Spleen (tissue), 11 donors: ENCODE data around the gene AMOTL1. TPM values are rescaled to one million over a fixed set of nuclear protein-coding genes. Genes with fewer than 3 reads are reported as not detected.

Experiments used
- DNase-seq: peaks from one replicate; pipeline ENCODE4 v3.0.0-alpha.2; 2020
- H3K27ac ChIP-seq, 8 donors: fragments of 200-600 bp; sonication (generic) in 7 of 8; 1 replicate in 4 of 8; 2 replicates in 4 of 8; pipeline versions ENCODE4 v1.5.0 to v1.8.0; 2016 to 2021; ENCODE audit warnings: inconsistent platforms in 4 of 8, mild to moderate bottlenecking in 4 of 8, moderate library complexity in 1 of 8
- H3K27me3 ChIP-seq, 7 donors: fragments of 200-600 bp; sonication (generic) in 6 of 7; replicated peaks in 1 of 7; 1 replicate in 4 of 7; 2 replicates in 3 of 7; pipeline versions ENCODE4 v1.5.0 to v1.8.0; 2016 to 2021; ENCODE audit warnings: inconsistent platforms in 3 of 7, mild to moderate bottlenecking in 1 of 7
- H3K36me3 ChIP-seq, 6 donors: fragments of 200-600 bp; sonication (generic) in 5 of 6; 1 replicate in 4 of 6; 2 replicates in 2 of 6; pipeline versions ENCODE4 v1.5.0 to v1.8.0; 2016 to 2021; ENCODE audit warnings: inconsistent platforms in 2 of 6
- H3K4me1 ChIP-seq, 6 donors: fragments of 200-600 bp; sonication (generic) in 5 of 6; 1 replicate in 3 of 6; 2 replicates in 3 of 6; pipeline versions ENCODE4 v1.5.0 to v1.8.0; 2016 to 2021; ENCODE audit warnings: inconsistent platforms in 3 of 6
- H3K4me3 ChIP-seq, 8 donors: fragments of 200-600 bp; sonication (generic) in 7 of 8; 1 replicate in 4 of 8; 2 replicates in 4 of 8; pipeline versions ENCODE4 v1.5.0 to v1.8.0; 2016 to 2021; ENCODE audit warnings: inconsistent platforms in 4 of 8, mild to moderate bottlenecking in 4 of 8, moderate library complexity in 2 of 8
- H3K9me3 ChIP-seq, 8 donors: fragments of 200-600 bp; sonication (generic) in 7 of 8; 1 replicate in 4 of 8; 2 replicates in 4 of 8; pipeline versions ENCODE4 v1.5.0 to v1.8.0; 2016 to 2021; ENCODE audit warnings: inconsistent platforms in 4 of 8
- CTCF ChIP-seq, 11 experiments: fragments of 200-600 bp in 7 of 11; fragments of 450-650 bp in 4 of 11; sonication (generic) in 4 of 11; IDR thresholded peaks in 8 of 11; conservative IDR thresholded peaks in 3 of 11; 1 replicate in 7 of 11; 2 replicates in 4 of 11; pipeline versions ENCODE4 v1.4.0 to v1.8.0; 2016 to 2021; ENCODE audit warnings: antibody characterized with exemption in 11 of 11, inconsistent platforms in 4 of 11, mild to moderate bottlenecking in 1 of 11
- POLR2A ChIP-seq, 3 donors: fragments of 450-650 bp; IDR thresholded peaks; one replicate each; pipeline ENCODE4 v1.5.1; 2017; ENCODE audit warnings: antibody characterized with exemption in 3 of 3, mild to moderate bottlenecking in 1 of 3
- POLR2AphosphoS5 ChIP-seq, 3 donors: sonication (generic); formaldehyde crosslinking; IDR thresholded peaks; one replicate each; pipeline ENCODE4 v1.5.1; 2017; ENCODE audit warnings: antibody characterized with exemption in 3 of 3
- WGBS, 5 donors: extraction: QIAGEN DNeasy Blood & Tissue Kit in 3 of 5; methylation state at CpG; one replicate each; pipeline versions ENCODE4 v1.1.5 to v1.1.7; 2013 to 2018; 5-methylcytosine and 5-hydroxymethylcytosine counted together
- intact Hi-C: fragments of 100-400 bp; cut with DNase I; formaldehyde crosslinking; loops from one replicate; pipeline ENCODE4 v1.15.0; 2023; ENCODE audit warnings: low total_unique reads
- polyA plus RNA-seq, 3 donors: library from polyadenylated mRNA; stranded (reverse); fragments of 200-250 nt; gene quantifications; one replicate each; pipeline ENCODE4 v1.2.1, GENCODE V29; 2013
- total RNA-seq, 7 donors: library from RNA; depleted of rRNA in 3 of 7; stranded (reverse); fragments of >200 nt in 3 of 7; fragmentation: NEBNext Ultra II Directional in 4 of 7; extraction: Animal tissue kit (Norgen Biotek cat#: 25700) in 4 of 7; gene quantifications; one replicate each; pipeline versions ENCODE4 v1.1.0 to v1.2.1, GENCODE V29; 2016 to 2021
- donor health status: healthy with polysubstance abuse.
- donor health status: DM: no; HTN: no; CAD: no; lungs with moderate emphysema.
- donor health status: DM: no; HTN: no; CAD: no.
- donor health status: Bipolar disorder and iron deficiency.
- donor health status: healthy.
- donor health status: DM: no; HTN: no; CAD: no.
- donor health status: DM: yes; HTN: yes; CAD: no.

AMOTL1 gene
- total and polyA plus RNA-seq, 10 donors = 1.4 to 43.9 (median 29.7) TPM

DNA sequence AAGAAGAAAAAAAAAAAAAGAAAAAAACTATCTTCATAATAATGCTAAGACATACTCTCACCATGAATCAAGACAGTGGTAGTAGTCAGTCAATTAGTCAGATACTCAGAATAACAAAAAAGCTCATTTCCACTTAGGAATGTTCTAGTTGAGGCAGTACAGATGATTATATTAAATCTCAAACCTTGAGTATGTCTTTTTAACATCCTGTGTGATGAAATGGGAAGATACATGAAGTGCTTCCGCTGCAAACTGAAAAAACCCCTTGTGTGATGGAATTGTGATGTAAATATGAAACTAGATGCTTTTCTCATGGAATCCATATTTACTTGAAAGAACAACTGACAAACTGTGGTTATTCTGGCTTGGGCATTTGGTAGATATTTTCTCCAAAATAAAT is 13.7 kb downstream of the AMOTL1 start:
- no peak overlapping the region for H3K4me3 ChIP-seq
- intact Hi-C loops = no loop called here
- TF ChIP-seq POLR2A (IDR thresholded peaks at IDR 0.05) = no peak
- no peak for TF ChIP-seq CTCF (IDR thresholded peaks at IDR 0.05 in 8 of 11, conservative IDR thresholded peaks at IDR 0.05 in 3 of 11)
- TF ChIP-seq POLR2AphosphoS5 (IDR thresholded peaks at IDR 0.05) = no peak
- DNase-seq = no peak
- no peaks in the 10 kb centered on the region for H3K9me3 ChIP-seq
- no peaks in the 10 kb centered on the region for H3K36me3 ChIP-seq
- peaks cover 0 to 63% (median 32%) of the 10 kb centered on the region in 6 donors for H3K4me1 ChIP-seq
- peak overlapping the region in 6 of 8 donors; percentile 6 to 70 (median 56) for H3K27ac ChIP-seq
- H3K27me3 ChIP-seq = no peaks in the 10 kb centered on the region
- 53 to 79% (median 74%) methylated on average over 1 of the region's 1 CpG for WGBS, 5 donors

- H3K4me1 ChIP-seq = peaks cover 0 to 64% (median 32%) of the 10 kb centered on the region in 6 donors
- no peaks in the 10 kb centered on the region for H3K36me3 ChIP-seq
- WGBS, 5 donors = 77 to 89% (median 79%) methylated on average over 1 of the region's 1 CpG
- no peaks in the 10 kb centered on the region for H3K27me3 ChIP-seq
- peak overlapping the region in 3 of 8 donors; percentile 4 to 70 (median 64) for H3K27ac ChIP-seq
- H3K4me3 ChIP-seq = no peak overlapping the region
- intact Hi-C loops = no loop called here
- no peak for DNase-seq
- no peaks in the 10 kb centered on the region for H3K9me3 ChIP-seq
- TF ChIP-seq CTCF (IDR thresholded peaks at IDR 0.05 in 8 of 11, conservative IDR thresholded peaks at IDR 0.05 in 3 of 11) = no peak
- no peak for TF ChIP-seq POLR2A (IDR thresholded peaks at IDR 0.05)
- TF ChIP-seq POLR2AphosphoS5 (IDR thresholded peaks at IDR 0.05) = no peak
Observed at GRCh38 chr11:94782446-94782845, 14.3 kb downstream of the AMOTL1 start.

DNA sequence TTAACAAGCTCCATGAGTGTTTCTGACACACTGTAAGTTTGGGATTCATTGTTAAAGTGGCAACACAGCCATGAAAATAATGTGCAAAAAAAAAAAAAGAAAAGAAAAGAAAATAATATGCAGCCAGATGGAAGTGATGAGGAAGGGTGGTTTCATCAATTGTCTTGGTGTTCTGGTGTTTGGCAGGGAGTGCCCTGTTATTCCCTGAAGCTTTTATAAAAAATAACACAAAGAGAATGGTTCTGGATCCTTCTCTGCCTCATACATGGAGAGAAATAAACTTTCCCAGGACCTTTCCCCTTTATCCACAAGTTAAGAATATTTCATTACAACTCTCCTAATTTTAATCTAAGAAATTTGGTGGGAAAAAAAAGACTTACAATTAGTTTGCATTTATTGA is 16.7 kb downstream of the AMOTL1 start:
- peak overlapping the region in 1 of 8 donors; percentile 14 for H3K27ac ChIP-seq
- no peak for DNase-seq
- TF ChIP-seq CTCF (IDR thresholded peaks at IDR 0.05 in 8 of 11, conservative IDR thresholded peaks at IDR 0.05 in 3 of 11) (no peak), POLR2AphosphoS5 (IDR thresholded peaks at IDR 0.05) (no peak), POLR2A (IDR thresholded peaks at IDR 0.05) (no peak)
- H3K4me3 ChIP-seq = no peak overlapping the region
- no peaks in the 10 kb centered on the region for H3K36me3 ChIP-seq
- no peaks in the 10 kb centered on the region for H3K27me3 ChIP-seq
- no peaks in the 10 kb centered on the region for H3K9me3 ChIP-seq
- H3K4me1 ChIP-seq = peaks cover 0 to 72% (median 31%) of the 10 kb centered on the region in 6 donors
- intact Hi-C loops = no loop called here

DNA sequence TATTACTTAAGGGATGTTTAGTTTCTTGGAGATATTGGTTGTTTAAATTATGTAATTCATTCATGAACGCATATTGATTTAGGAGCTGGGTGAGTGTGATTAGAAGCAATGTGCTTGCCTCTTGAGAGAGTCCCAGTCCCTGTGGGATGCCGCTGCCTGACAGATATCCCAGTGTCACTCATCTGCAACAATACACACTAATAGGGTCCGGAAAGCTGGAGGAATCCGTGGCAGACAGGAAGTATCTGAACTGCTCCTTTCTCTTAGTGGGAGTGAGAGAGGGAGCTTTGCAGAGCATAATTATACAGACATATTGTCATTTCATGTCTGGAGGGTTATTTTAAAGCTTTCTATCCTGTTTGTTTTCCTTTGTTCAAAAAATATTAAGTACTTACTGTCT is 17.4 kb downstream of the AMOTL1 start:
- Histone ChIP-seq H3K27ac (peak overlapping the region in 2 of 8 donors; percentile 6 to 14), H3K36me3 (no peaks in the 10 kb centered on the region), H3K9me3 (no peaks in the 10 kb centered on the region), H3K4me1 (peaks cover 1 to 66% (median 25%) of the 10 kb centered on the region in 6 donors), H3K4me3 (no peak overlapping the region), H3K27me3 (no peaks in the 10 kb centered on the region)
- intact Hi-C loops = no loop called here
- TF ChIP-seq POLR2AphosphoS5 (IDR thresholded peaks at IDR 0.05) (no peak), CTCF (IDR thresholded peaks at IDR 0.05 in 8 of 11, conservative IDR thresholded peaks at IDR 0.05 in 3 of 11) (no peak), POLR2A (IDR thresholded peaks at IDR 0.05) (no peak)
- no peak for DNase-seq
- WGBS, 5 donors = 57 to 71% (median 65%) methylated on average over 4 of the region's 4 CpGs
